WTC11 (cell line): ENCODE results near the gene SLC15A1.

Experiments
- CTCF ChIP-seq: fragments of 200-600 bp; IDR thresholded peaks from 2 replicates; pipeline ENCODE4 v1.8.0; 2022; ENCODE audit warnings: antibody characterized with exemption
- IRF1 ChIP-seq: sonication (generic); formaldehyde crosslinking; IDR thresholded peaks from 2 replicates; pipeline ENCODE4 v1.8.0; 2023; ENCODE audit warnings: missing genetic modification reagents
- KAT7 ChIP-seq: sonication (generic); formaldehyde crosslinking; IDR thresholded peaks from 2 replicates; pipeline ENCODE4 v1.8.1; 2023; ENCODE audit warnings: missing genetic modification reagents, mild to moderate bottlenecking, borderline replicate concordance
- PRDM15 ChIP-seq: sonication (generic); formaldehyde crosslinking; IDR thresholded peaks from 2 replicates; pipeline ENCODE4 v1.8.0; 2022; ENCODE audit warnings: missing genetic modification reagents

GRCh38 chr13:98787996-98788395, 35.5 kb upstream of the SLC15A1 start:
- TF ChIP-seq PRDM15 (CRISPR knock-in tag) (no peak), KAT7 (CRISPR knock-in tag) (no peak), IRF1 (CRISPR knock-in tag) (no peak), CTCF (no peak)
